DND-41 (cell line): ENCODE measurements around the gene HEPN1.

Source experiments
- EZH2 ChIP-seq: IDR thresholded peaks from 3 replicates; pipeline ENCODE4 v1.6.1; 2012; ENCODE audit warnings: borderline replicate concordance, low read depth, mild to moderate bottlenecking, moderate library complexity, low read length, inconsistent platforms; ENCODE audit not compliant: severe bottlenecking
- TF ChIP-seq, protein P1 (sequence below): IDR thresholded peaks from 2 replicates; pipeline ENCODE4 v1.5.1; 2012; ENCODE audit warnings: borderline replicate concordance, low read length, moderate library complexity, mild to moderate bottlenecking; ENCODE audit not compliant: poor library complexity, severe bottlenecking; ENCODE audit errors: extremely low read depth

GRCh38 chr11:124941703-124942102, 22.7 kb downstream of the HEPN1 start:
- TF ChIP-seq EZH2, result no peak
- TF ChIP-seq, protein P1, sequence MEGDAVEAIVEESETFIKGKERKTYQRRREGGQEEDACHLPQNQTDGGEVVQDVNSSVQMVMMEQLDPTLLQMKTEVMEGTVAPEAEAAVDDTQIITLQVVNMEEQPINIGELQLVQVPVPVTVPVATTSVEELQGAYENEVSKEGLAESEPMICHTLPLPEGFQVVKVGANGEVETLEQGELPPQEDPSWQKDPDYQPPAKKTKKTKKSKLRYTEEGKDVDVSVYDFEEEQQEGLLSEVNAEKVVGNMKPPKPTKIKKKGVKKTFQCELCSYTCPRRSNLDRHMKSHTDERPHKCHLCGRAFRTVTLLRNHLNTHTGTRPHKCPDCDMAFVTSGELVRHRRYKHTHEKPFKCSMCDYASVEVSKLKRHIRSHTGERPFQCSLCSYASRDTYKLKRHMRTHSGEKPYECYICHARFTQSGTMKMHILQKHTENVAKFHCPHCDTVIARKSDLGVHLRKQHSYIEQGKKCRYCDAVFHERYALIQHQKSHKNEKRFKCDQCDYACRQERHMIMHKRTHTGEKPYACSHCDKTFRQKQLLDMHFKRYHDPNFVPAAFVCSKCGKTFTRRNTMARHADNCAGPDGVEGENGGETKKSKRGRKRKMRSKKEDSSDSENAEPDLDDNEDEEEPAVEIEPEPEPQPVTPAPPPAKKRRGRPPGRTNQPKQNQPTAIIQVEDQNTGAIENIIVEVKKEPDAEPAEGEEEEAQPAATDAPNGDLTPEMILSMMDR, result no peak
